Fibroblast of skin of abdomen (primary cell): ENCODE results near the gene RCAN1.
A peak's percentile ranks its signal among the peaks of the same experiment; 100 is the strongest.
"Not testable (repeated sequence)": the region's sequence is repeated elsewhere in the genome, so short reads cannot be mapped to it uniquely, and the experiment has no call there.

Experiments
- DNase-seq: peaks from one replicate; pipeline ENCODE4 v3.0.0-alpha.2; 2013

The RCAN1 gene

GRCh38 chr21:34621434-34622350 lies 6.8 kb upstream of the RCAN1 start:
- no peak for DNase-seq

GRCh38 chr21:34619841-34620665 lies 5.1 kb upstream of the RCAN1 start:
- DNase-seq, result no peak

- no peak for DNase-seq
These were observed 4.0 kb upstream of the RCAN1 start for GRCh38 chr21:34618941-34619340.

GRCh38 chr21:34617753-34618339 lies 2.9 kb upstream of the RCAN1 start:
- no peak for DNase-seq

DNA sequence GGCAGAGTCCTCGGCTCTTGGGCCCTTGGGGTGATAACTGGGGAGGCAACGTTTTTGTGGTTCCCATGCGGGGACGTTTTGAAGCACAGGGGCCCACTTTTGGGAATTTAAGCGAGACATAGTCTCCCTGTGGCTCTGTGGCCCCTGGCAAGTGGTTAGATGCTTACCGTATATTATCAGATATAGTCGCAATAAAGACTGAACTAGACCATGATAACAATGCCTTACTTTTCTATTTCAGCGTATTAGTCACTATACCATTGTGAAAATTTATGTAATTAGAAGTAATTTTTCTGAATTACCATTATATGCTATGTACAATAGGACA lies 538 bp upstream of the RCAN1 start:
- no peak for DNase-seq

GRCh38 chr21:34613679-34614627 lies 960 bp downstream of the RCAN1 start:
- DNase-seq, result no peak

GRCh38 chr21:34612557-34612956 lies 2.4 kb downstream of the RCAN1 start:
- DNase-seq, result no peak

- no peak for DNase-seq
These were observed 2.9 kb downstream of the RCAN1 start for GRCh38 chr21:34612056-34612455.

DNA sequence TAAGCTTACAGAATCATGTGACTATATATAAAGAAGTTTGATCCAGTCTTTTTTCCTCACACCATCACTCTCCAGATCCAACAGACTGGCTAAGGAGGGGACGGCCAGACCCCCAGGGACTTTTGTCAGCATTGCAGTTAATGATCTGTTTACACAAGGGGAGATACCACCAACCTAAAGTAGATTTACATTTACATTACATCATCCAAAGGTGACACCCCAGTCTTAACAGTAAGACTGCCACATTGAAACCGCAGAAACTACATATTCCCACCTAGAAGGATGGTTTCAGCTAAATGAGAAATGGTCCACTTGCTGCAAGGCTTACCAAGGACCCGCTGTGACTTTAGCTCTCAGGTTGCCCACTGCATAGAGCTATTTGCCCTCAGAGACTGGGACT lies 3.4 kb downstream of the RCAN1 start:
- DNase-seq, result no peak

DNA sequence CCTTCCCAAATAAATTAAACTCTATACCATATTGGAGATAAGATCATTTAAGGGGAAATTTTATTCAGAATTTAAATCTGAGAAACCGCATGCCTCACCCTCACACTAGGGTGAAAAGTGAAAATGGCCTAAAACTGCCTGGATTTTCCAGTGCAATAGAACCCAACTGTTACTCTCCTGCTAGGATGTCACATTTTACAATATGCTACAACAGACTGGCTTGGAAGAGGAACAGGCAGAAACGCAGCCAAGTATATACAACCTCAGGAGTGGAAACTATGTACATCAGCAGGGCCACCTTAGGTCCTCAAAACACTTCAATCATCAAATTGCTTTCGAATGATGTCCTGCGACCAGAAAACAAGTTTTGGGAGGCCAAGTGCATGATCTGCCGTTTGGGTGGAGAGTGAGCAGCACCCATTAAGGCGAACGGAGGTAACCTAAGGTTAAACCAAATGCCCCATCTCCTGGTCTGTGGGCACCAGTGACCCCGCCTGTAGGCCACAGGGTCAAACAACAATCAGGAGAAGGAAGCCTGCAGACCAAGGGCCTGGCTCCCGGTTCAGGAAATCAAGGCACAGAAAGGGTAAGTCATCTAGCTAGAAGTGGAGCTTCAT lies 4.9 kb downstream of the RCAN1 start:
- DNase-seq, result no peak

DNA sequence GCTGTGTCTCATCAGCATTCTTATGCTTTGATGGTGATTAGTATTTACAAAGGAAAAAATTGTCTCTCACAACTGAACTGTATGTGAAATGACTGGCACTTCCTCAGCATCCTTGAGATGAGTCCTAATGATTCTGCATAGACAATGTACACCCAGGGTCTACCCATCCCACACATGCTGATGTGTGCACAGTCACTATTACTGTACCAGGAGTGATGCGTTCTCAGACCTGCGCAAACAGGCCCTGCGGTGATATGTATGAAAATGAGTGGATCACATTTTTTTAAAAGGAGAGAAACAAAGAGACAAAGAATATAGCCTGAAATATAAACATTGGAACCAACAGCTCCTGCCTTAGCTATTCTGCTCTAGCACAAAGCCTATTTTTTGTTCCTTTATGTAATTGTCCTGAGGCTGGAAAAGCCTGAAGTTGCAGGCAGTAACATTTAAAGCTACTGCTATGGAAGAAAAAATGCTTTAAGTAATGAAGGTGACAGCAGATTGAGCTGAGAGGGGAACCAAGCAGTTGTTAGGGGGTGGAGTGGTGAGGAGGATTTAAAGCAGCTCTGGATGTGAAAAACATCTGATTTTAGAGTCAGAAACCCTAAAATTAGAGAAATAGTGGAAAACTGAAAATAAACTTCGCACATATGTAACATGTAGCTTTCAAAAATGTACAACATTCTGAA lies 5.5 kb downstream of the RCAN1 start:
- DNase-seq, result no peak

DNA sequence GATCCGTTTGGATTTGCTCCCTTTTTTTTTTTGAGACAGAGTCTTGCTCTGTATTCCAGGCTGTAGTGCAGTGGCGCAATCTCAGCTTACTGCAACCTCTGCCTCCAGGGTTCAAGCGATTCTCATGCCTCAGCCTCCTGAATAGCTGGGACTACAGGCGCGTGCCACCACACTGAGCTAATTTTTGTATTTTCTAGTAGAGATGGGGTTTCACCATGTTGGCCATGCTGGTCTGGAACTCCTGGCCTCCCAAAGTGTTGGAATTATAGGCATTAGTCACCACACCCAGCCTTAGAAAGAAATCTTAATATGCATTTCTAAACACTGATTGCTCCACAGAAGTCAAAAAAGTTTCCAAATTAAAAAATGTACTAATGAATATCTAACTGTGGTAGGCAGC lies 7.5 kb downstream of the RCAN1 start:
- not testable (repeated sequence) for DNase-seq

- no peak for DNase-seq
These were observed 8.3 kb downstream of the RCAN1 start for GRCh38 chr21:34606621-34607020.

DNA sequence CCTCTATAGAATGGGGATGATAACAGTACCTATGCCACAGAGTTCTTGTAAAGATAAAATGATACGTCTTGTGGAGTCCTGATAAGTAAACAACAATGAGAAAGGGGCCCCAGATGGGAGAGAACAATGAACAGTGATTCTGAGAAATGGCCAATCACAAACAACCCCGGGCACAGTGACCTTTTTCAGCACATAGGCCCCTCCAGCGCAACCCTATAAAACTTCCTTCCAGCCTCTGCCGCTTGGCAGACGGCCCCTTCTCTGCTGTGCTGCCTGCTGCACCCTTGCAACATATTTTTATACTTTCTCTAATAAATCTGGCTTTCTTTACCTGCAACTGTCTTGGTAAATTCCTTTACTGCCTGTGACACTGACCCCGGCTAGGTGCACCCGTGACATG lies 8.9 kb downstream of the RCAN1 start:
- no peak for DNase-seq

GRCh38 chr21:34604956-34605355 lies 10.0 kb downstream of the RCAN1 start:
- DNase-seq, result not testable (repeated sequence)

GRCh38 chr21:34604556-34604955 lies 10.4 kb downstream of the RCAN1 start:
- no peak for DNase-seq

- DNase-seq, result no peak
These were observed 11.2 kb downstream of the RCAN1 start for GRCh38 chr21:34603710-34604057.

DNA sequence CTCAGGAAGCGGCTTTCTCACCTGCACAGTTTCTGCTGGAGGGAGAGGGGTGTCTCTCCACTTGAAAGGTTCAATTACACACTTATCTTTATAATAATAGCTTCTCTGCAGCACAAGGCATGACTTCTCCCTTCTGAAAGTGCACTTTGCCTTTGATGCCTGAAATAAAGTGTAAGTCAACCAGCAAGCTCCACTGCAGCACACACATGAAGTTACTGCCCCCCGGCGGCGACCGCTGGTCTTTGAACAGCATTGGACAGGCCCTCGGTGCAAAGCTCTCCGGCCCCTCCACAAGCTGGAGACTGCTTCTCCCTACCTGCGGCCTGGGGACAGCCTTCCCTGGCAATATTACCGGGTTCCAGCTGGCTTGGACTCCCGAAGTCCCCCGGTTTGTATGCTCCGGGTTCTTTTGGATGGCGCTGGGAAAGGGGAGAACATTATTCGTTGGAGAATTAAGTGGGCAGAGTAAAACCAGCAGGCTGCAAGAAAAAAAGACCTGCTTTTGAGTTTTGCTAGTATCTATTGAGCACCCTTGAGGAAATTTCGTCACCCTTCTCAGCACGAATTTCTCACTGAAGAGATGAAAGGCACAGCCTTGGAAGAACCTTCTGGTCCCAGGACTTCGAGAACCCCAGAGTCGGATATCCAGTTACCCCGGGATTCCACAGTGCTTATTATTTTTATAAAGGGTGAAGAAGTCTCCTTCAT lies 11.8 kb downstream of the RCAN1 start:
- DNase-seq, result peak; percentile 65

DNA sequence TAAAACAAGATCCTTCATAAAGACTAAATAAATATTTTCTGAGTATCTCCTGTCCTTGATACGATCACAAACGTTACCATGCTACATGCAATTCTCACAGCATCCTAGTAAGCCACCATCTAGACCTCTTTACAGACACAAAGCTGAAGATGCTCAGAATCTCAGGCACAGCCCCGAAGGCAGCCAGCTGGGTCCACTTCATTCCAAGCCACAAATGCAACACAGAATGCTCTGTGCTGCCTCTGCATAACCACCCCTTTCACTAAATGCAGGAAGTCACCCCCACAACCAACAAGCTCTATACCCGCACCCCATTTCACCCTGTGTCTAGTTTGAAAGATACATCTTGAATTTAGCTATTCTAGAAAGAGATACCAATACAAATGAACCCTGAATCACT lies 12.9 kb downstream of the RCAN1 start:
- DNase-seq, result no peak

DNA sequence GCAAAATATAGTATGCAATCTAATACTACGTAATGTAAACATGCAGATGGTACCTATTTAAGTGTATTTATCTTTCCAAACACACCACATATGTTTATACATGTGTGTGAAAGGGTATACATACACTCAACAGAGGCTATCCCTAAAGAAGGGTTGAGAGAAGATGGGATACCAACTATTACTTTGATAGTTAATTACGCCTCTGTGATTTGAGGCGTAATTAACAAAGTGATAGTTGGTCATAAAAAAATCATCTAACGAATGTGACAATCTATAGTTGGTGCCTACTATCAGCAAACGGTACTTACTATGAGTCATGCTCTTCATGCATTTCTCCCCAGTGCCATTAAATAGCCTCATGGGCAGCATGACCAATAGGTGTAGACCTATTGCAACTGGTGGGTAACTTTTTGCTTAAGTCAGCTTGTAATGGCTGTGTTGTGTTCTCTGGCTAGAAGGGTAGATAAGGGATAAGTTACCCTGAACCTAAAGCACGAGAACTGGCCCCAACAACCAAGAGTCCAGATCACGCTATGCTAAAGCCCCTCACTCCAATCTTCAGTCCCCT lies 15.3 kb downstream of the RCAN1 start:
- no peak for DNase-seq
